Activated CD8-positive, alpha-beta memory T cell treated with anti-CD3 and anti-CD28 coated beads, Interleukin-2, amount 50 U/mL, for 4 hours (primary cell): Measurements from ENCODE around the gene LRPPRC.
"Not testable (repeated sequence)": the region's sequence is repeated elsewhere in the genome, so short reads cannot be mapped to it uniquely, and the experiment has no call there.

Experiments
- DNase-seq: peaks from one replicate; pipeline ENCODE4 v3.0.0-alpha.2; 2020

LRPPRC gene

DNA sequence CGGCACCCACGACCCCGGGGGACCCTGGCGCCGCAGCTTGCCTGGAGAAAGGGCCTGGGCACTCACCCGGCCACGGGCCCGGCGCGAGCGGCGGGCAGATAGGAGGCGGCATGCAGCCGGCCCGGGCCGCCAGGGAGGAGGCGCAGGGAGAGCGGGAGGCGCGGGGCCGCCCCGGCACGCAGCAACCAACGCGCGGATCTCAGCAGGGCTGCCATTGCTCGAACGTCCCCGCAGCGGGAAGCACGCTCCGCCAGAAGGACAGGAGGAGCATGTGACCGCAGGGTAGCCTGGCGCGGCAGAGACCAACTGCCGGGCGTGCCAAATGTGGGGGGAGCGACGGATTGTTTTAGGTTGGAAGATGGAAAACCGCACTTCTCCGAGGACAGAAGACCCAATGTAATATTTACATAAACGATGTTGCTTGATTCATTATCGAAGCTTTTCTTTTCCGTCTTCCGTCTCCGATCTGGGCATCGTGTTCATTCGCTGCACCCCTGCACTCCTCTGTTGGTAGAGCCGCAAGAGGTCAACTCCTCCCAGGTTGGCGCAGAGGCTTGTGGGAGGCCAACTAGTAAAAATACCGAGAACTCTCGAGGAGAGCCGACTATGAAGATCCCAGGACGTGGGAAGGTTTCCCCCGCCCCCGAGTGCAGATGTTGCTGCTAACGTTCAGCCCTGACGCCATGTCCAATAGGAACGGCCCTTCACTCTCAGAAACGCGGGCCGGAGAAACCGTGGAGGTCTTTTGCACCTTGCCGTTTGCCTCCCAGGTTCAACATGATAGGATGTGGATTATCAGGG lies at the start of gene LRPPRC:
Gene LRPPRC, minus strand, starts transcription at position 257 of the 801 bp plus-strand sequence. Its CDS starts 42 bp downstream, at position 215.
- DNase-seq: peak; percentile 87

DNA sequence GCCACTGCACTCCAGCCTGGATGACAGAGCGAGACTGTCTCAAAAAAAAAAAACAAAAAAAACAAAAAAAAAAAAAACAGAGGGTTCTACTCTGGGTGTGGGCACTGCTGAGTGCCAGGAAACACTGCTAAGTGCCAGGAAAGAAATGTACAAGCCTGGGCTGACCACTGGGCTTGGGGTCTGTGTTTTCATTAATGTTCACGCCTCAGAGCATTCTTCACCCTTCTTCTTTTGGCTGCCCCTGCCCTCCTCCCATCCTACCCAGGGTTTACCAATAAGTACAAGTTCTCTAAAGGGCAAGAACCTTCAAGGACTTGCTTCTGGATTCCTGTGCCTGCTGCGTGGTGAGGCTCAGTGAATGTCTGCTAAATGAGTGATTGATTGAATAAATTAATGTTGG lies 49.3 kb upstream of the LRPPRC start:
- DNase-seq: no peak

GRCh38 chr2:44044281-44044720 lies 48.5 kb upstream of the LRPPRC start:
- DNase-seq: peak; percentile 73

GRCh38 chr2:44040365-44040764 lies 44.6 kb upstream of the LRPPRC start:
- no peak for DNase-seq

DNA sequence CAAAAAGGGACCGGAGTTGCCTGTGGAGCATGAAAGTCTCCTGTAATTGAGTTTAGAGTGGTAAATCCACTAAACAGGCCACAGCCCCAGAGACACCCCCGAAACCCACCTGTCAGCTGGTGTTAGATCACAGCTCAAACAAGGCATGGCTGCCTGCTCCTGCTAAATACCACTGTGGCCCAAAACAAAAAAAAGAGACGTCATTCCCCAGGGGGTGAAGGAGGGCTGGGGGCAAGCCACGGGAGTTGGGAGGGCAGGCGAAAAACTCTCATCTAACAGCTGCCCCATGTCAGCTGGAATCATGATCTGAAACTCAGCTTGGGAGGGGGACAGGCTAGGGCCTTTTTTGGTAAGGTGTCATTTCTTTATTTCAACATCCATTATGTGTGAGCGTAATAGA lies 42.5 kb upstream of the LRPPRC start:
- no peak for DNase-seq

DNA sequence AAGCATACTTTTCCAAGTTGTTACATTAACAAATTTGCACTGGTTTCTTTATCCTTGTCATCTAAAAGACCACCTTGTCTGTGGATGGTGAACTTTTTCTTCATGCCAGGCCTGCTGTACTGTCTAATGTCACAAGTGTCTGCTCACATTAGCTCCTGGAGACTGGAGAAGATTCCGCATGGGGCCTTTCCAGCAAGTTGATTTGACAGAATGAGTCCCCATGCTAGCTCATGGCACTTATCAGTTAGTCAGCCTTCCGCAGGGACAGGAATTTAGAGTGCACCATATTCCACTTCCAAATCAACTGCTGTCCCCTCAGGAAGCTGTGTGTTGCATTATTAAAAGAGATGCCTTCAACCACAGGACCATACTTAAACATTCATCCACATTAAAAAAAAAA lies 41.4 kb upstream of the LRPPRC start:
- no peak for DNase-seq

DNA sequence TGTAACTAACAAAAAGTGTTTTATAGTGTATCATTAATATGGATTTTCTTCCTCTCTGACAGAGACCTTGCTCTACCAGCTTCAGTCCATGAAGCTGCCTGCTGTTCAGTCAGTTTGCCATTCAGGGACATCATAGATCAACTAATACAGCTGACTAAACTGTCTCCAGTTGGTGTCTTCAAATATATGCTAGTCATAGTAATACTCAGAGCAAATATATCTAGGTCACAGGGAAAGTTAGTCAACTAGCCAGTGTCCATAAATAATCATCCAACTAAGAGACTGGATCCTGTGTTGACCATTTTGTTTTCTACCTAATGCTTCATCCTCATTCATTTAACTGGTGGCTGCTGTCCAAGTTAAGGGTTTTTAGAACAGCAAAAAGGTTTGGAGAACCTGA lies 38.2 kb upstream of the LRPPRC start:
- DNase-seq: no peak

GRCh38 chr2:44027076-44027475 lies 31.3 kb upstream of the LRPPRC start:
- DNase-seq: not testable (repeated sequence)

GRCh38 chr2:44016282-44016681 lies 20.5 kb upstream of the LRPPRC start:
- DNase-seq: peak; percentile 20

DNA sequence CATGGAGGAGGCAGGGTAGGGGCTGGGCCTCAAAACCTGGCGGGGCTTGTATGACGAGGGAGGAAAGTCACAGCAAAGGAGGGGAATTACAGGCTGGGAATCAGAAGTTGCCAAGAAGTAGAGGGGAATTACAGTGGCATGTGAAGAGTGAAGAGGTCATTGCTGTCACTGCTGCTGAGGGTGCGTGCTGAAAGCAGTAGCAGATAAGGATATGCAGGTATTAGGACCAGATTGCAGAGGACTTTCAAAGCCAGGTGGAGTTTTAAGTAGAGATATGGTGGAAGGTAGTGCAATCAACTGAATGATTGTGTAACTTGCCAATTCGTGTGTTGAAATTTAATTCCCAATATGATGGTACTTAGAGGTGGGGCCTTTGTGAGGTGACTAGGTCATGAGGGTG lies 19.4 kb upstream of the LRPPRC start:
- DNase-seq: no peak

GRCh38 chr2:44013205-44013604 lies 17.4 kb upstream of the LRPPRC start:
- not testable (repeated sequence) for DNase-seq

DNA sequence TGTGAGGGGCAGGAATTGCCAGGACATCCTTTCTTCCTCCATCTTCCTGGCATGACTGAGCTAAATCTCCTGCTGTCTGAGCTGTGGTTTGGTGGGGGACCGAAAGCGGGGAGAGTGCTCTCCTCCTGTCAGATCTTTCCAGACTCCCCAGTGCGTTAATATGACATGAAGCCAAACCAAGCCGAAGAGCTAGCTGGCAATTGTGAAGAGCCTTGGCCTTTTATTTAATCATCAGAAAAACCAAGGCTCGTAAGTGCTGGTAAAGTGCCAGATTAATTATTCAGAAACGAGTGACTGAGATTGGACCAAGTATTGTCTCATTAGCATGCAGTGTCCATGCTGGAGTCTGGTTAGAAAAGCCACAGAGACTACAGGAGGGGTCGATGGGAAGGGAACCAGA lies 14.5 kb upstream of the LRPPRC start:
- no peak for DNase-seq

DNA sequence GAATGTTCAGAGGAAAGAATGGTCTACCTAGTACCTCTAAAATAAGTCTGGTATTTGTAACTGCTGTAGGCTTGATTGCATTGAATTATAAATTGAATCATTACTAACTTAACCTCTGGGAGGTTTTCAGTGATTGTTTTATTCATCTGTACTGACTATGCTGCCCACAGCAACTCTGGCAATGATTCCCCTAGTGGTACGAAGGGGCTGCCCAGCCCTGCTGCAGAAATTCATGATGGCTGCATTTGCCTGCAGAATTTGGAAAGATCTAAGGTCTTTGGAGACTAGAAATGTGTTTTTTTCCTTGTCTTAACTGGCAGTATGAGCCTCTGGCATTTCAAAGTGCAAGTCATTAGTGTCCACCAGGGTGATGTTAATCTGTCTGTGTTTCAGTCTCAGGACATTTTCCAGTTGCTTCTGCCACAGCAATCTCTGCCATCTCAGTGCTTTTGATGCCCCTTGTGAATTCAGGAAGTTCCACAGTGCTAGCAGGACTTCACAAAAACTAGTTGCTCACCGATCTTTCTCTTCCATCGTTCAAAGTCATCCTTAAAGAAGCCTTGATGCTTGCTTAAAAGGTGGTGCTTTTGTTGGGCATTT lies 13.4 kb upstream of the LRPPRC start:
- no peak for DNase-seq

DNA sequence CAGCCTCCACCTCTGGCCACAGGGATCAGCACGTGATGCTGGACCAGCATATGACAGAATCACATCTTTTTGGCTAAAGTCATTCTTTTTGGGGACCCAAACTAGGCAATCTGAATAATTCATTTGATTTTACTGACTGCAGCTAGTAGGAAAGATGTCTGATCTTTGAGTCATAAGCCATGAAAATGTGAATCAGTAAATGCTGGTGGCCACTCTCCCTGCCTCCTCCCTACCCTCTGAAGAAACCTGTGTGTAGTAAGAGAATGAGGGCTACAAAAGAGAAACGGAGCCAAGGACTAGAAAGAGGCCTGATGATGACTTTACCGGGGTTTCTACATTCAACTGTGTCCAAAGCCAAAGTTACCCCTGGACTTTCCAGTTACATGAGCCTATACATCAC lies 10.1 kb upstream of the LRPPRC start:
- DNase-seq: no peak

GRCh38 chr2:44004735-44005602 lies 9.2 kb upstream of the LRPPRC start:
- no peak for DNase-seq

GRCh38 chr2:44001716-44002115 lies 5.9 kb upstream of the LRPPRC start:
- DNase-seq: no peak

GRCh38 chr2:43998263-43998662 lies 2.5 kb upstream of the LRPPRC start:
- no peak for DNase-seq

- DNase-seq: no peak
Observed at GRCh38 chr2:43993437-43993836, 2.4 kb downstream of the LRPPRC start.

- DNase-seq: no peak
Observed at GRCh38 chr2:43989545-43989944, 6.2 kb downstream of the LRPPRC start.

GRCh38 chr2:43986600-43986999 lies 9.2 kb downstream of the LRPPRC start:
- DNase-seq: no peak

- no peak for DNase-seq
Observed at GRCh38 chr2:43985359-43985758, 10.4 kb downstream of the LRPPRC start.

- DNase-seq: no peak
Observed at GRCh38 chr2:43984533-43984932, 11.3 kb downstream of the LRPPRC start.

GRCh38 chr2:43980902-43981301 lies 14.9 kb downstream of the LRPPRC start:
- no peak for DNase-seq
